ENCODE measurements around the gene ARHGAP26. TPM values are rescaled to one million over a fixed set of nuclear protein-coding genes. Genes with fewer than 3 reads are reported as not detected.

Gene ARHGAP26
- total and polyA plus RNA-seq, 2 experiments from 2014 or later = 9.5 to 16.8 TPM

DNA sequence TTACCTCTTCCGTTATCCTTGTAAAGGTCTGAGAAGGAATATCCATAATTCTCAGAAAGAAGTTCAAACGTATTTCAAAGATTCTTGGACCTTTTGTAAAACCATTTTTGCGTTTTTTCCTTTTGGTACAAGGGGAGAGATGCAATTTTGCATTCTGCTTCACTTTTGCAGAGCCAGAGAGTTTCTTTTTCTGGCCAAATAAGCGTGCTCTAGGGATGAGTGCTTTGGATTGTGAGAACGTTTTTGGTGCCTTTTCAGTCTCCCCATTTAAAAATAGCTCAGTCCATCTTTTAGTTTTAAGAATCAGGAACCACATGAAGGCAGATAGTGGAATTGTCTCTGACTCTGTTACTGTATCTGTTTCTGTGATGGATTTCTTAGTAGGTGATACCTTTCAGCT lies 1.5 kb downstream of the ARHGAP26 start:
- Mint-ChIP-seq H3K4me1 (peaks cover 26% of the 10 kb centered on the region), H3K27me3 (ENCODE audit: insufficient read depth, low read depth, poor library complexity) (peaks cover 15% of the 10 kb centered on the region), H3K9me3 (no peaks in the 10 kb centered on the region), H3K27ac (no peak overlapping the region), H3K36me3 (ENCODE audit: low read depth) (no peaks in the 10 kb centered on the region), H3K4me3 (peak overlapping the region; percentile 87)
- Histone ChIP-seq H3K27me3 (ENCODE audit: insufficient read depth) (peaks cover 17% of the 10 kb centered on the region), H2AFZ (no peak overlapping the region), H3K4me3 (peak overlapping the region; percentile 93), H3F3A (replicated peaks; ENCODE audit: low read depth) (no peaks in the 10 kb centered on the region; the same call in 1 of the 2 replicates), H3K4me1 (ENCODE audit: insufficient read depth) (peaks cover 29% of the 10 kb centered on the region), H3K36me3 (ENCODE audit: insufficient read depth) (no peaks in the 10 kb centered on the region), H4K20me1 (replicated peaks; ENCODE audit: insufficient read depth) (peaks cover 20% of the 10 kb centered on the region), H3K79me2 (replicated peaks; ENCODE audit: insufficient read depth) (peaks cover 53% of the 10 kb centered on the region), H3K9me2 (ENCODE audit: insufficient read depth) (peaks cover under 1% of the 10 kb centered on the region; the same call in 1 of the 2 replicates), H3K4me2 (peak overlapping the region; percentile 85), H3K27ac (ENCODE audit: low read depth) (no peak overlapping the region)
- DNase-seq (ENCODE audit: low spot score) (no peak), ATAC-seq (no peak)
- TF ChIP-seq CREB1 (CRISPR knock-in tag; IDR thresholded peaks at IDR 0.05; ENCODE audit: low read depth) (no peak), JUNB (IDR thresholded peaks at IDR 0.05; ENCODE audit: unreplicated experiment) (no peak), ZNF114 (CRISPR knock-in tag; IDR thresholded peaks at IDR 0.05) (no peak), NANOG (IDR thresholded peaks at IDR 0.05; ENCODE audit: borderline replicate concordance) (no peak), STAT1 (IDR thresholded peaks at IDR 0.05; ENCODE audit: unreplicated experiment) (no peak), POLR2AphosphoS5 (IDR thresholded peaks at IDR 0.05; ENCODE audit: low read depth) (no peak), ZNF331 (CRISPR knock-in tag; IDR thresholded peaks at IDR 0.05; ENCODE audit: low read depth) (no peak), EZH2 (IDR thresholded peaks at IDR 0.05; ENCODE audit: low read depth, unreplicated experiment) (no peak), EZH2phosphoT487 (IDR thresholded peaks at IDR 0.05; ENCODE audit: unreplicated experiment) (no peak)
- TF ChIP-seq, protein P1, sequence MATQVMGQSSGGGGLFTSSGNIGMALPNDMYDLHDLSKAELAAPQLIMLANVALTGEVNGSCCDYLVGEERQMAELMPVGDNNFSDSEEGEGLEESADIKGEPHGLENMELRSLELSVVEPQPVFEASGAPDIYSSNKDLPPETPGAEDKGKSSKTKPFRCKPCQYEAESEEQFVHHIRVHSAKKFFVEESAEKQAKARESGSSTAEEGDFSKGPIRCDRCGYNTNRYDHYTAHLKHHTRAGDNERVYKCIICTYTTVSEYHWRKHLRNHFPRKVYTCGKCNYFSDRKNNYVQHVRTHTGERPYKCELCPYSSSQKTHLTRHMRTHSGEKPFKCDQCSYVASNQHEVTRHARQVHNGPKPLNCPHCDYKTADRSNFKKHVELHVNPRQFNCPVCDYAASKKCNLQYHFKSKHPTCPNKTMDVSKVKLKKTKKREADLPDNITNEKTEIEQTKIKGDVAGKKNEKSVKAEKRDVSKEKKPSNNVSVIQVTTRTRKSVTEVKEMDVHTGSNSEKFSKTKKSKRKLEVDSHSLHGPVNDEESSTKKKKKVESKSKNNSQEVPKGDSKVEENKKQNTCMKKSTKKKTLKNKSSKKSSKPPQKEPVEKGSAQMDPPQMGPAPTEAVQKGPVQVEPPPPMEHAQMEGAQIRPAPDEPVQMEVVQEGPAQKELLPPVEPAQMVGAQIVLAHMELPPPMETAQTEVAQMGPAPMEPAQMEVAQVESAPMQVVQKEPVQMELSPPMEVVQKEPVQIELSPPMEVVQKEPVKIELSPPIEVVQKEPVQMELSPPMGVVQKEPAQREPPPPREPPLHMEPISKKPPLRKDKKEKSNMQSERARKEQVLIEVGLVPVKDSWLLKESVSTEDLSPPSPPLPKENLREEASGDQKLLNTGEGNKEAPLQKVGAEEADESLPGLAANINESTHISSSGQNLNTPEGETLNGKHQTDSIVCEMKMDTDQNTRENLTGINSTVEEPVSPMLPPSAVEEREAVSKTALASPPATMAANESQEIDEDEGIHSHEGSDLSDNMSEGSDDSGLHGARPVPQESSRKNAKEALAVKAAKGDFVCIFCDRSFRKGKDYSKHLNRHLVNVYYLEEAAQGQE (IDR thresholded peaks at IDR 0.05; ENCODE audit: unreplicated experiment) = no peak
- TF ChIP-seq, protein P2, sequence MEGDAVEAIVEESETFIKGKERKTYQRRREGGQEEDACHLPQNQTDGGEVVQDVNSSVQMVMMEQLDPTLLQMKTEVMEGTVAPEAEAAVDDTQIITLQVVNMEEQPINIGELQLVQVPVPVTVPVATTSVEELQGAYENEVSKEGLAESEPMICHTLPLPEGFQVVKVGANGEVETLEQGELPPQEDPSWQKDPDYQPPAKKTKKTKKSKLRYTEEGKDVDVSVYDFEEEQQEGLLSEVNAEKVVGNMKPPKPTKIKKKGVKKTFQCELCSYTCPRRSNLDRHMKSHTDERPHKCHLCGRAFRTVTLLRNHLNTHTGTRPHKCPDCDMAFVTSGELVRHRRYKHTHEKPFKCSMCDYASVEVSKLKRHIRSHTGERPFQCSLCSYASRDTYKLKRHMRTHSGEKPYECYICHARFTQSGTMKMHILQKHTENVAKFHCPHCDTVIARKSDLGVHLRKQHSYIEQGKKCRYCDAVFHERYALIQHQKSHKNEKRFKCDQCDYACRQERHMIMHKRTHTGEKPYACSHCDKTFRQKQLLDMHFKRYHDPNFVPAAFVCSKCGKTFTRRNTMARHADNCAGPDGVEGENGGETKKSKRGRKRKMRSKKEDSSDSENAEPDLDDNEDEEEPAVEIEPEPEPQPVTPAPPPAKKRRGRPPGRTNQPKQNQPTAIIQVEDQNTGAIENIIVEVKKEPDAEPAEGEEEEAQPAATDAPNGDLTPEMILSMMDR (conservative IDR thresholded peaks at IDR 0.05; ENCODE audit: low read depth in 2 of 2) = no peak
- TF ChIP-seq, protein P3, sequence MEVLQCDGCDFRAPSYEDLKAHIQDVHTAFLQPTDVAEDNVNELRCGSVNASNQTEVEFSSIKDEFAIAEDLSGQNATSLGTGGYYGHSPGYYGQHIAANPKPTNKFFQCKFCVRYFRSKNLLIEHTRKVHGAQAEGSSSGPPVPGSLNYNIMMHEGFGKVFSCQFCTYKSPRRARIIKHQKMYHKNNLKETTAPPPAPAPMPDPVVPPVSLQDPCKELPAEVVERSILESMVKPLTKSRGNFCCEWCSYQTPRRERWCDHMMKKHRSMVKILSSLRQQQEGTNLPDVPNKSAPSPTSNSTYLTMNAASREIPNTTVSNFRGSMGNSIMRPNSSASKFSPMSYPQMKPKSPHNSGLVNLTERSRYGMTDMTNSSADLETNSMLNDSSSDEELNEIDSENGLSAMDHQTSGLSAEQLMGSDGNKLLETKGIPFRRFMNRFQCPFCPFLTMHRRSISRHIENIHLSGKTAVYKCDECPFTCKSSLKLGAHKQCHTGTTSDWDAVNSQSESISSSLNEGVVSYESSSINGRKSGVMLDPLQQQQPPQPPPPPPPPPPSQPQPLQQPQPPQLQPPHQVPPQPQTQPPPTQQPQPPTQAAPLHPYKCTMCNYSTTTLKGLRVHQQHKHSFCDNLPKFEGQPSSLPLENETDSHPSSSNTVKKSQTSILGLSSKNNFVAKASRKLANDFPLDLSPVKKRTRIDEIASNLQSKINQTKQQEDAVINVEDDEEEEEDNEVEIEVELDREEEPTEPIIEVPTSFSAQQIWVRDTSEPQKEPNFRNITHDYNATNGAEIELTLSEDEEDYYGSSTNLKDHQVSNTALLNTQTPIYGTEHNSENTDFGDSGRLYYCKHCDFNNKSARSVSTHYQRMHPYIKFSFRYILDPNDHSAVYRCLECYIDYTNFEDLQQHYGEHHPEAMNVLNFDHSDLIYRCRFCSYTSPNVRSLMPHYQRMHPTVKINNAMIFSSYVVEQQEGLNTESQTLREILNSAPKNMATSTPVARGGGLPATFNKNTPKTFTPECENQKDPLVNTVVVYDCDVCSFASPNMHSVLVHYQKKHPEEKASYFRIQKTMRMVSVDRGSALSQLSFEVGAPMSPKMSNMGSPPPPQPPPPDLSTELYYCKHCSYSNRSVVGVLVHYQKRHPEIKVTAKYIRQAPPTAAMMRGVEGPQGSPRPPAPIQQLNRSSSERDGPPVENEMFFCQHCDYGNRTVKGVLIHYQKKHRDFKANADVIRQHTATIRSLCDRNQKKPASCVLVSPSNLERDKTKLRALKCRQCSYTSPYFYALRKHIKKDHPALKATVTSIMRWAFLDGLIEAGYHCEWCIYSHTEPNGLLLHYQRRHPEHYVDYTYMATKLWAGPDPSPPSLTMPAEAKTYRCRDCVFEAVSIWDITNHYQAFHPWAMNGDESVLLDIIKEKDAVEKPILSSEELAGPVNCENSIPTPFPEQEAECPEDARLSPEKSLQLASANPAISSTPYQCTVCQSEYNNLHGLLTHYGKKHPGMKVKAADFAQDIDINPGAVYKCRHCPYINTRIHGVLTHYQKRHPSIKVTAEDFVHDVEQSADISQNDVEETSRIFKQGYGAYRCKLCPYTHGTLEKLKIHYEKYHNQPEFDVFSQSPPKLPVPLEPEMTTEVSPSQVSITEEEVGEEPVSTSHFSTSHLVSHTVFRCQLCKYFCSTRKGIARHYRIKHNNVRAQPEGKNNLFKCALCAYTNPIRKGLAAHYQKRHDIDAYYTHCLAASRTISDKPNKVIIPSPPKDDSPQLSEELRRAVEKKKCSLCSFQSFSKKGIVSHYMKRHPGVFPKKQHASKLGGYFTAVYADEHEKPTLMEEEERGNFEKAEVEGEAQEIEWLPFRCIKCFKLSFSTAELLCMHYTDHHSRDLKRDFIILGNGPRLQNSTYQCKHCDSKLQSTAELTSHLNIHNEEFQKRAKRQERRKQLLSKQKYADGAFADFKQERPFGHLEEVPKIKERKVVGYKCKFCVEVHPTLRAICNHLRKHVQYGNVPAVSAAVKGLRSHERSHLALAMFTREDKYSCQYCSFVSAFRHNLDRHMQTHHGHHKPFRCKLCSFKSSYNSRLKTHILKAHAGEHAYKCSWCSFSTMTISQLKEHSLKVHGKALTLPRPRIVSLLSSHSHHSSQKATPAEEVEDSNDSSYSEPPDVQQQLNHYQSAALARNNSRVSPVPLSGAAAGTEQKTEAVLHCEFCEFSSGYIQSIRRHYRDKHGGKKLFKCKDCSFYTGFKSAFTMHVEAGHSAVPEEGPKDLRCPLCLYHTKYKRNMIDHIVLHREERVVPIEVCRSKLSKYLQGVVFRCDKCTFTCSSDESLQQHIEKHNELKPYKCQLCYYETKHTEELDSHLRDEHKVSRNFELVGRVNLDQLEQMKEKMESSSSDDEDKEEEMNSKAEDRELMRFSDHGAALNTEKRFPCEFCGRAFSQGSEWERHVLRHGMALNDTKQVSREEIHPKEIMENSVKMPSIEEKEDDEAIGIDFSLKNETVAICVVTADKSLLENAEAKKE (CRISPR knock-in tag; IDR thresholded peaks at IDR 0.05) = no peak
- TF ChIP-seq, protein P4, sequence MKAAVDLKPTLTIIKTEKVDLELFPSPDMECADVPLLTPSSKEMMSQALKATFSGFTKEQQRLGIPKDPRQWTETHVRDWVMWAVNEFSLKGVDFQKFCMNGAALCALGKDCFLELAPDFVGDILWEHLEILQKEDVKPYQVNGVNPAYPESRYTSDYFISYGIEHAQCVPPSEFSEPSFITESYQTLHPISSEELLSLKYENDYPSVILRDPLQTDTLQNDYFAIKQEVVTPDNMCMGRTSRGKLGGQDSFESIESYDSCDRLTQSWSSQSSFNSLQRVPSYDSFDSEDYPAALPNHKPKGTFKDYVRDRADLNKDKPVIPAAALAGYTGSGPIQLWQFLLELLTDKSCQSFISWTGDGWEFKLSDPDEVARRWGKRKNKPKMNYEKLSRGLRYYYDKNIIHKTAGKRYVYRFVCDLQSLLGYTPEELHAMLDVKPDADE (IDR thresholded peaks at IDR 0.05) = no peak

Data from GM23338 (cell line).